Gastroesophageal sphincter (tissue), 4 donors: ENCODE data around the gene CRACR2A. TPM values are rescaled to one million over a fixed set of nuclear protein-coding genes. Genes with fewer than 3 reads are reported as not detected.

Experiments
- ATAC-seq: fragments of 150-250 bp; one replicate; pipeline ENCODE4 v1.9.1; 2016; ENCODE audit warnings: mild to moderate bottlenecking, moderate library complexity
- H3K27ac ChIP-seq, 4 donors: fragments of 200-600 bp; sonication (generic) in 3 of 4; 1 replicate in 3 of 4; 2 replicates in 1 of 4; pipeline ENCODE4 v1.5.1; 2016 to 2019
- H3K27me3 ChIP-seq: fragments of 200-600 bp; sonication (generic); one replicate; pipeline ENCODE4 v1.5.1; 2019
- H3K36me3 ChIP-seq, 2 donors: fragments of 200-600 bp; sonication (generic); one replicate each; pipeline ENCODE4 v1.5.1; 2019; ENCODE audit warnings: control low read depth in 1 of 2
- H3K4me1 ChIP-seq, 3 donors: fragments of 200-600 bp; sonication (generic); 1 replicate in 2 of 3; 2 replicates in 1 of 3; pipeline ENCODE4 v1.5.1; 2016 to 2019; ENCODE audit warnings: control low read depth in 2 of 3
- H3K4me3 ChIP-seq, 2 donors: fragments of 200-600 bp; sonication (generic); one replicate each; pipeline ENCODE4 v1.5.1; 2019; ENCODE audit warnings: mild to moderate bottlenecking in 1 of 2, moderate library complexity in 1 of 2
- H3K9me3 ChIP-seq, 3 donors: fragments of 200-600 bp; sonication (generic); one replicate each; pipeline ENCODE4 v1.5.1; 2017 to 2019; ENCODE audit warnings: control low read depth in 2 of 3
- EP300 ChIP-seq: sonication (generic); formaldehyde crosslinking; IDR thresholded peaks from one replicate; pipeline ENCODE4 v1.6.1; 2017; ENCODE audit warnings: antibody characterized with exemption, mild to moderate bottlenecking
- POLR2A ChIP-seq, 2 donors: fragments of 450-650 bp; IDR thresholded peaks; one replicate each; pipeline ENCODE4 v1.6.1; 2017; ENCODE audit warnings: antibody characterized with exemption in 2 of 2, mild to moderate bottlenecking in 2 of 2, moderate library complexity in 1 of 2
- POLR2AphosphoS5 ChIP-seq: sonication (generic); formaldehyde crosslinking; IDR thresholded peaks from one replicate; pipeline ENCODE4 v1.6.1; 2017; ENCODE audit warnings: antibody characterized with exemption
- WGBS, 2 donors: methylation state at CpG; one replicate each; pipeline ENCODE4 v1.1.5; 2018; ENCODE audit warnings: low coverage in 1 of 2; 5-methylcytosine and 5-hydroxymethylcytosine counted together
- total RNA-seq, 4 donors: library from RNA; depleted of rRNA; stranded (reverse); fragments of >200 nt; gene quantifications; one replicate each; pipeline ENCODE4 v1.1.0, GENCODE V29; 2016
- TF ChIP-seq, protein P1 (sequence below), 4 experiments: fragments of 200-600 bp in 2 of 4; fragments of 450-650 bp in 2 of 4; sonication (generic) in 1 of 4; IDR thresholded peaks; one replicate each; pipeline ENCODE4 v1.5.1; 2017 to 2019; ENCODE audit warnings: antibody characterized with exemption in 4 of 4, mild to moderate bottlenecking in 2 of 4, moderate library complexity in 2 of 4

CRACR2A gene
- total RNA-seq, 4 donors from 2014 or later, result 2.2 to 5.4 (median 3.0) TPM

DNA sequence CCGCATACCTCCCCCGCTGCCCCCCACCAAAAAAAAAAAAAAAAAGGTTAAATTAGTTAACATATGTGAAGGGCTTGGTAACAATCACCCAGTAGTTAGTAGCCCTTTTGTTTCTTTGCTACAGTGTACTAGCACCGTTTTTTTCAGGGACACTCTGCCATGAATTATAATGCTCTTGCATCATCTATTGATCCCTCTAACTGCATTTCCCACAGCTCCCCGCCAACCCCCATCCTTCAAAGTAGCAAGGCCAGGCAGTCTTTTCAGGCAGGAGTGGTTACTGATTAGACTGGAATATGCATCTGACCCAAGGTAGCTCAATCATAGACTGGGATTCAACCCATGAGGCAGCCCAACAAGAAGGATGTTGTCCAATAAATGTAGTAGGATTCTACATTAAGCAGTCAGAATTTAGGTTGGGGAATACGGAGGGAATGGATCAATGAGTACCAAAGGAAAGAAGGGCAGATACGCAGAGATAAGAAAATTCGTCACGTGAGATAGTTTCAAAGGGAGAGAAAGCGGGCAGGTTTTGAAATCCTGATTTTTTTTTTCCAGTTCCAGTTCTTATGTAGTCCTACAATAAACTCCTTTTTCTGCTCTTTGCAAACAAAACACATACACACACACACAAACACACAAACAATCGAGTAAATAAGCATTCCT is 39.8 kb upstream of the CRACR2A start:
- ATAC-seq, result no peak
- Histone ChIP-seq H3K9me3 (no peaks in the 10 kb centered on the region), H3K4me3 (no peak overlapping the region), H3K27me3 (no peaks in the 10 kb centered on the region), H3K4me1 (no peaks in the 10 kb centered on the region), H3K27ac (no peak overlapping the region), H3K36me3 (peaks cover 0 to 4% of the 10 kb centered on the region in 2 donors)
- 87 to 92% methylated on average over 7 to 10 of the region's 10 CpGs for WGBS, 2 donors
- TF ChIP-seq POLR2A (IDR thresholded peaks at IDR 0.05) (no peak), POLR2AphosphoS5 (no peak), EP300 (no peak)
- TF ChIP-seq, protein P1, sequence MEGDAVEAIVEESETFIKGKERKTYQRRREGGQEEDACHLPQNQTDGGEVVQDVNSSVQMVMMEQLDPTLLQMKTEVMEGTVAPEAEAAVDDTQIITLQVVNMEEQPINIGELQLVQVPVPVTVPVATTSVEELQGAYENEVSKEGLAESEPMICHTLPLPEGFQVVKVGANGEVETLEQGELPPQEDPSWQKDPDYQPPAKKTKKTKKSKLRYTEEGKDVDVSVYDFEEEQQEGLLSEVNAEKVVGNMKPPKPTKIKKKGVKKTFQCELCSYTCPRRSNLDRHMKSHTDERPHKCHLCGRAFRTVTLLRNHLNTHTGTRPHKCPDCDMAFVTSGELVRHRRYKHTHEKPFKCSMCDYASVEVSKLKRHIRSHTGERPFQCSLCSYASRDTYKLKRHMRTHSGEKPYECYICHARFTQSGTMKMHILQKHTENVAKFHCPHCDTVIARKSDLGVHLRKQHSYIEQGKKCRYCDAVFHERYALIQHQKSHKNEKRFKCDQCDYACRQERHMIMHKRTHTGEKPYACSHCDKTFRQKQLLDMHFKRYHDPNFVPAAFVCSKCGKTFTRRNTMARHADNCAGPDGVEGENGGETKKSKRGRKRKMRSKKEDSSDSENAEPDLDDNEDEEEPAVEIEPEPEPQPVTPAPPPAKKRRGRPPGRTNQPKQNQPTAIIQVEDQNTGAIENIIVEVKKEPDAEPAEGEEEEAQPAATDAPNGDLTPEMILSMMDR (IDR thresholded peaks at IDR 0.05), result no peak

DNA sequence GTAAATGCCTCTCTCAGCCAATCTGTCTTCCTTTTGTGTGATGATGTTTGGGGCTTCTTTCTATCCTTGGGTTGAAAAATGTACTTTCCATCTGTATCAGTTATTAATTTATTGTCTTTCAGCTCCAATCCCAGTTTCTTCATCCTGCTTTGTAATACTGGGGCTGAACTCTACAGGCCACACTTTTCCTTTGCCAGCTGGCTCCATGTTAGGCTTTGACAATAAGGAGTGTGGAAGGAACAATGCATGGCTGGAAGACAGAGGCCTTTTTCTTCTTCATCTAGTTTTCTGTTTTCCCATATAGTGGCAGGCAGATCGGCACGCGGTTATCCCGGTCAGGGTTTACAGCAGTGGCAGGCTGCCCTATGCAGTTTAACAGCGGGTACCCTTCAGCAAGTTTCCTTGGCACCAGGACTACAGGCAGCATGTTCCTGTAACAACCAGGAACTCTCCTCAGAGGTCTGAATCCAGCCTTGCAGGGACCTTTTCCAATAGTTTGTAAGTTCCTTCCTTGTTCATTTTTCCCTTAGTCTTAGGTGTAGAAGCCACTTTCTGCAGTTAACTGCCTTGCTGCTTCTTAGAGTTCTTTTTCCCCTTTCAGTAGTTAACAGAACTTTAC is 38.5 kb upstream of the CRACR2A start:
- H3K36me3 ChIP-seq, result no peaks in the 10 kb centered on the region
- H3K4me3 ChIP-seq, result no peak overlapping the region
- 65 to 90% methylated on average over 2 to 5 of the region's 5 CpGs for WGBS, 2 donors
- H3K27ac ChIP-seq, result no peak overlapping the region
- H3K9me3 ChIP-seq, result no peaks in the 10 kb centered on the region
- ATAC-seq, result no peak
- H3K27me3 ChIP-seq, result no peaks in the 10 kb centered on the region
- no peaks in the 10 kb centered on the region for H3K4me1 ChIP-seq
- no peak for TF ChIP-seq EP300
- TF ChIP-seq POLR2AphosphoS5, result no peak
- TF ChIP-seq, protein P1 (IDR thresholded peaks at IDR 0.05), result no peak
- no peak for TF ChIP-seq POLR2A (IDR thresholded peaks at IDR 0.05)

DNA sequence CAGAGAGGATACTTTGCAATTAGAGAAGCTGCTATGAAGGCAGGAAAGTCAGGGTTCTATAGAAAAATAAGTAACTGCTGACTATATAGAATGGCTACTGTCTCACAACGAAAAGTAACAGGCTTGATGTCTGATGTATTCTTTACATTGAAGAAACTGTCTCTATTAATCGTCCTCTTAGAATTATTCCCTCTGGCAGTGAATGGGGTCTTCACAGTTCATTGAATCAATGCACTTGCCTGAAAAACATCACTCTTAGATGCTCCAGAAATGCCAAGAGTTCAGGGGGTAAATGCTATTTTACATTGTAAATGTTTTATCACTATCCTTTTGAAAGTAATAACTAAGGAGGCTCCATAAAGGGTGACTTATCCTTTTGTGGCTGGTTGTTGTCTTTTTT is 37.7 kb upstream of the CRACR2A start:
- no peak overlapping the region for H3K4me3 ChIP-seq
- H3K9me3 ChIP-seq, result no peaks in the 10 kb centered on the region
- ATAC-seq, result no peak
- H3K4me1 ChIP-seq, result no peaks in the 10 kb centered on the region
- 65 to 73% methylated on average over 2 of the region's 2 CpGs for WGBS, 2 donors
- H3K36me3 ChIP-seq, result no peaks in the 10 kb centered on the region
- no peak overlapping the region for H3K27ac ChIP-seq
- H3K27me3 ChIP-seq, result no peaks in the 10 kb centered on the region
- no peak for TF ChIP-seq POLR2AphosphoS5
- TF ChIP-seq, protein P1 (IDR thresholded peaks at IDR 0.05), result no peak
- no peak for TF ChIP-seq POLR2A (IDR thresholded peaks at IDR 0.05)
- no peak for TF ChIP-seq EP300

DNA sequence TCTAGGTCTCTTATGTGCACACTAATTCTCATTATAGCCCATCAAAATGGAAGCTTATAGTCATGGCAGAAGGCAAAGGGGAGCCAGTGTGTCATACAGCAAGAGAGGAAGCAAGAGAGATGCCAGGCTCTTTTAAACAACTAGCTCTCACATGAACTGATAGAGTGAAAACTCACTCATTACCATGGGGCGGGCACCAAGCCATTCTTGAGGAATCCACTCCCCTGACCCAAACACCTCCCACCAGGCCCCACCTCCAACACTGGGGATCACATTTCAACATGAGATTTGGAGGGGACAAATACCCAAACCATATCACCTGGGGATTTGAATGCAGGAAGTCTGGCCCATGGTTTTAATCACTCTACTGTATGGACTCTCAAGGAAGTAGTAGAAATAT is 36.9 kb upstream of the CRACR2A start:
- Histone ChIP-seq H3K27me3 (no peaks in the 10 kb centered on the region), H3K4me1 (no peaks in the 10 kb centered on the region), H3K9me3 (no peaks in the 10 kb centered on the region), H3K4me3 (no peak overlapping the region), H3K27ac (no peak overlapping the region), H3K36me3 (no peaks in the 10 kb centered on the region)
- TF ChIP-seq EP300, result no peak
- no peak for TF ChIP-seq POLR2A (IDR thresholded peaks at IDR 0.05)
- ATAC-seq, result no peak
- WGBS, 2 donors, result 86% methylated on average over 1 of the region's 1 CpG; no CpG with 5 or more reads in 1 of the 2 donors

DNA sequence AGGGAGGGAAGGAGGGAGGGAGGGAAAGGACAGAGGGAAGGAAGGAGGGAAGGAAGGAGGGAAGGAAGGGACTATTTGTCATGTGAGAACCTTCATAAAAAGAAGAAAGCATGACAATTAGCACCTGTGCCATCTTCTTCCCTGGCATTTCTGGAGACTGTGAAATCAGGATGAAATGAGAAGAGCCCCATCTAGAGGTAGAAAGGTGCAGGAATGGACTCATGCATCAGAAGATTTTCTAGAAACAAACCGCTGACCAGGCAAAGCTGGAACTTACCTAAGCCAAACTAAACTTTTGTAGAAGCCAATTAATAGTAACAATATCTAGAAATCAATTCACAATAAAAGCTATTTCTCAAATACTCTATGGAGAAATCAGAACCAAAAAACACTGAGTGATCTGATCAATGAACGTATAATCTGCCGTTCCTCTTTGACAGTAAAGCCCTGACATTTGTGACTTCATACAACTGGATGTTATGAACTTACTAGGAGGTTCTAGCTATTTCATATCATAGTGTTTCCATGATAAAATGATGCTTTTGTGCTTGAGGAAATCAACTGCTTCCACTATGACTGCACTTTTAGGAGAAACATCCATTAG is 24.4 kb upstream of the CRACR2A start:
- H3K4me3 ChIP-seq, result no peak overlapping the region
- no peaks in the 10 kb centered on the region for H3K9me3 ChIP-seq
- TF ChIP-seq POLR2A (IDR thresholded peaks at IDR 0.05) (no peak), POLR2AphosphoS5 (no peak), EP300 (no peak)
- TF ChIP-seq, protein P1 (IDR thresholded peaks at IDR 0.05), result peak; percentile 25 to 64 (median 50)
- H3K27ac ChIP-seq, result no peak overlapping the region
- no peaks in the 10 kb centered on the region for H3K36me3 ChIP-seq
- H3K27me3 ChIP-seq, result no peaks in the 10 kb centered on the region
- no peaks in the 10 kb centered on the region for H3K4me1 ChIP-seq
- WGBS, 2 donors, result 48 to 49% methylated on average over 3 of the region's 3 CpGs
- no peak for ATAC-seq
